Measurements from ENCODE around the gene PPARG. TPM values are rescaled to one million over a fixed set of nuclear protein-coding genes. Genes with fewer than 3 reads are reported as not detected.

The PPARG gene
- total and polyA plus RNA-seq, 10 of the 15 experiments (the other 5 are each of a cell fraction or from before 2014, with no cell fraction given): 0.06 to 0.86 (median 0.12) TPM; not detected in 5

DNA sequence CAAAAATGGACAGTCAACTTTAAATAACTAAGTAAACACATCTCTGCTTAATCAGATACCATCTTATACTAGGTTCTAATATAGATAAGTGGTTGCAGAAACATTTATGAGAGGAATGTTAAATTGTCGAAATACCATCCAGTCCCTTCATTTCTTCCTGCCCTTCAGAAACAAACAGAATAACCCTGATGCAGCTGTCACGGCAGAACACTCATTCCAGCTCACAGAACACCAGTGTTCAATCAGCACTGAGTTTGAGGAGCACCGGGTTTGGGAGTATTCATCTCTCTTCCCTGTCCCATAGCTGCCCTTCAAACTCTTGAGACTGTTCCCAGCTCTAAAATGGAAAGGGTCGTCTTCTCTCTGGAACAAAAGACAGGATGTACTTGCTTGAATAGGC lies 134.3 kb downstream of the PPARG start:
- no peak for FAIRE-seq
- H3K27me3 ChIP-seq (replicated peaks in 1 of 2; ENCODE audit: control insufficient read depth in 2 of 2, insufficient read depth in 2 of 2, low read length in 1 of 2): peaks cover 0 to 1% of the 10 kb centered on the region in 2 experiments; a peak in 1 of 4 replicates
- intact Hi-C loops (cut with micrococcal nuclease; ENCODE audit: unreplicated experiment): no loop called here
- TF ChIP-seq, protein P1, sequence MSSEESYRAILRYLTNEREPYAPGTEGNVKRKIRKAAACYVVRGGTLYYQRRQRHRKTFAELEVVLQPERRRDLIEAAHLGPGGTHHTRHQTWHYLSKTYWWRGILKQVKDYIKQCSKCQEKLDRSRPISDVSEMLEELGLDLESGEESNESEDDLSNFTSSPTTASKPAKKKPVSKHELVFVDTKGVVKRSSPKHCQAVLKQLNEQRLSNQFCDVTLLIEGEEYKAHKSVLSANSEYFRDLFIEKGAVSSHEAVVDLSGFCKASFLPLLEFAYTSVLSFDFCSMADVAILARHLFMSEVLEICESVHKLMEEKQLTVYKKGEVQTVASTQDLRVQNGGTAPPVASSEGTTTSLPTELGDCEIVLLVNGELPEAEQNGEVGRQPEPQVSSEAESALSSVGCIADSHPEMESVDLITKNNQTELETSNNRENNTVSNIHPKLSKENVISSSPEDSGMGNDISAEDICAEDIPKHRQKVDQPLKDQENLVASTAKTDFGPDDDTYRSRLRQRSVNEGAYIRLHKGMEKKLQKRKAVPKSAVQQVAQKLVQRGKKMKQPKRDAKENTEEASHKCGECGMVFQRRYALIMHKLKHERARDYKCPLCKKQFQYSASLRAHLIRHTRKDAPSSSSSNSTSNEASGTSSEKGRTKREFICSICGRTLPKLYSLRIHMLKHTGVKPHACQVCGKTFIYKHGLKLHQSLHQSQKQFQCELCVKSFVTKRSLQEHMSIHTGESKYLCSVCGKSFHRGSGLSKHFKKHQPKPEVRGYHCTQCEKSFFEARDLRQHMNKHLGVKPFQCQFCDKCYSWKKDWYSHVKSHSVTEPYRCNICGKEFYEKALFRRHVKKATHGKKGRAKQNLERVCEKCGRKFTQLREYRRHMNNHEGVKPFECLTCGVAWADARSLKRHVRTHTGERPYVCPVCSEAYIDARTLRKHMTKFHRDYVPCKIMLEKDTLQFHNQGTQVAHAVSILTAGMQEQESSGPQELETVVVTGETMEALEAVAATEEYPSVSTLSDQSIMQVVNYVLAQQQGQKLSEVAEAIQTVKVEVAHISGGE (CRISPR knock-in tag; IDR thresholded peaks at IDR 0.05): no peak
- TF ChIP-seq, protein P2, sequence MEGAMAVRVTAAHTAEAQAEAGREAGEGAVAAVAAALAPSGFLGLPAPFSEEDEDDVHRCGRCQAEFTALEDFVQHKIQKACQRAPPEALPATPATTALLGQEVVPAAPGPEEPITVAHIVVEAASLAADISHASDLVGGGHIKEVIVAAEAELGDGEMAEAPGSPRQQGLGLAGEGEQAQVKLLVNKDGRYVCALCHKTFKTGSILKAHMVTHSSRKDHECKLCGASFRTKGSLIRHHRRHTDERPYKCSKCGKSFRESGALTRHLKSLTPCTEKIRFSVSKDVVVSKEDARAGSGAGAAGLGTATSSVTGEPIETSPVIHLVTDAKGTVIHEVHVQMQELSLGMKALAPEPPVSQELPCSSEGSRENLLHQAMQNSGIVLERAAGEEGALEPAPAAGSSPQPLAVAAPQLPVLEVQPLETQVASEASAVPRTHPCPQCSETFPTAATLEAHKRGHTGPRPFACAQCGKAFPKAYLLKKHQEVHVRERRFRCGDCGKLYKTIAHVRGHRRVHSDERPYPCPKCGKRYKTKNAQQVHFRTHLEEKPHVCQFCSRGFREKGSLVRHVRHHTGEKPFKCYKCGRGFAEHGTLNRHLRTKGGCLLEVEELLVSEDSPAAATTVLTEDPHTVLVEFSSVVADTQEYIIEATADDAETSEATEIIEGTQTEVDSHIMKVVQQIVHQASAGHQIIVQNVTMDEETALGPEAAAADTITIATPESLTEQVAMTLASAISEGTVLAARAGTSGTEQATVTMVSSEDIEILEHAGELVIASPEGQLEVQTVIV (IDR thresholded peaks at IDR 0.05; ENCODE audit: borderline replicate concordance, partially characterized antibody): no peak
- TF ChIP-seq, protein P3, sequence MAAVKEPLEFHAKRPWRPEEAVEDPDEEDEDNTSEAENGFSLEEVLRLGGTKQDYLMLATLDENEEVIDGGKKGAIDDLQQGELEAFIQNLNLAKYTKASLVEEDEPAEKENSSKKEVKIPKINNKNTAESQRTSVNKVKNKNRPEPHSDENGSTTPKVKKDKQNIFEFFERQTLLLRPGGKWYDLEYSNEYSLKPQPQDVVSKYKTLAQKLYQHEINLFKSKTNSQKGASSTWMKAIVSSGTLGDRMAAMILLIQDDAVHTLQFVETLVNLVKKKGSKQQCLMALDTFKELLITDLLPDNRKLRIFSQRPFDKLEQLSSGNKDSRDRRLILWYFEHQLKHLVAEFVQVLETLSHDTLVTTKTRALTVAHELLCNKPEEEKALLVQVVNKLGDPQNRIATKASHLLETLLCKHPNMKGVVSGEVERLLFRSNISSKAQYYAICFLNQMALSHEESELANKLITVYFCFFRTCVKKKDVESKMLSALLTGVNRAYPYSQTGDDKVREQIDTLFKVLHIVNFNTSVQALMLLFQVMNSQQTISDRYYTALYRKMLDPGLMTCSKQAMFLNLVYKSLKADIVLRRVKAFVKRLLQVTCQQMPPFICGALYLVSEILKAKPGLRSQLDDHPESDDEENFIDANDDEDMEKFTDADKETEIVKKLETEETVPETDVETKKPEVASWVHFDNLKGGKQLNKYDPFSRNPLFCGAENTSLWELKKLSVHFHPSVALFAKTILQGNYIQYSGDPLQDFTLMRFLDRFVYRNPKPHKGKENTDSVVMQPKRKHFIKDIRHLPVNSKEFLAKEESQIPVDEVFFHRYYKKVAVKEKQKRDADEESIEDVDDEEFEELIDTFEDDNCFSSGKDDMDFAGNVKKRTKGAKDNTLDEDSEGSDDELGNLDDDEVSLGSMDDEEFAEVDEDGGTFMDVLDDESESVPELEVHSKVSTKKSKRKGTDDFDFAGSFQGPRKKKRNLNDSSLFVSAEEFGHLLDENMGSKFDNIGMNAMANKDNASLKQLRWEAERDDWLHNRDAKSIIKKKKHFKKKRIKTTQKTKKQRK (IDR thresholded peaks at IDR 0.05; ENCODE audit: low read depth, low read length): no peak
- TF ChIP-seq, protein P4, sequence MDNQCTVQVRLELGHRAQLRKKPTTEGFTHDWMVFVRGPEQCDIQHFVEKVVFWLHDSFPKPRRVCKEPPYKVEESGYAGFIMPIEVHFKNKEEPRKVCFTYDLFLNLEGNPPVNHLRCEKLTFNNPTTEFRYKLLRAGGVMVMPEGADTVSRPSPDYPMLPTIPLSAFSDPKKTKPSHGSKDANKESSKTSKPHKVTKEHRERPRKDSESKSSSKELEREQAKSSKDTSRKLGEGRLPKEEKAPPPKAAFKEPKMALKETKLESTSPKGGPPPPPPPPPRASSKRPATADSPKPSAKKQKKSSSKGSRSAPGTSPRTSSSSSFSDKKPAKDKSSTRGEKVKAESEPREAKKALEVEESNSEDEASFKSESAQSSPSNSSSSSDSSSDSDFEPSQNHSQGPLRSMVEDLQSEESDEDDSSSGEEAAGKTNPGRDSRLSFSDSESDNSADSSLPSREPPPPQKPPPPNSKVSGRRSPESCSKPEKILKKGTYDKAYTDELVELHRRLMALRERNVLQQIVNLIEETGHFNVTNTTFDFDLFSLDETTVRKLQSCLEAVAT (IDR thresholded peaks at IDR 0.05): no peak
- TF ChIP-seq GABPA (IDR thresholded peaks at IDR 0.05; ENCODE audit: low read depth): no peak
- no peak for TF ChIP-seq HDAC6 (IDR thresholded peaks at IDR 0.05; ENCODE audit: unreplicated experiment)
- TF ChIP-seq, protein P5, sequence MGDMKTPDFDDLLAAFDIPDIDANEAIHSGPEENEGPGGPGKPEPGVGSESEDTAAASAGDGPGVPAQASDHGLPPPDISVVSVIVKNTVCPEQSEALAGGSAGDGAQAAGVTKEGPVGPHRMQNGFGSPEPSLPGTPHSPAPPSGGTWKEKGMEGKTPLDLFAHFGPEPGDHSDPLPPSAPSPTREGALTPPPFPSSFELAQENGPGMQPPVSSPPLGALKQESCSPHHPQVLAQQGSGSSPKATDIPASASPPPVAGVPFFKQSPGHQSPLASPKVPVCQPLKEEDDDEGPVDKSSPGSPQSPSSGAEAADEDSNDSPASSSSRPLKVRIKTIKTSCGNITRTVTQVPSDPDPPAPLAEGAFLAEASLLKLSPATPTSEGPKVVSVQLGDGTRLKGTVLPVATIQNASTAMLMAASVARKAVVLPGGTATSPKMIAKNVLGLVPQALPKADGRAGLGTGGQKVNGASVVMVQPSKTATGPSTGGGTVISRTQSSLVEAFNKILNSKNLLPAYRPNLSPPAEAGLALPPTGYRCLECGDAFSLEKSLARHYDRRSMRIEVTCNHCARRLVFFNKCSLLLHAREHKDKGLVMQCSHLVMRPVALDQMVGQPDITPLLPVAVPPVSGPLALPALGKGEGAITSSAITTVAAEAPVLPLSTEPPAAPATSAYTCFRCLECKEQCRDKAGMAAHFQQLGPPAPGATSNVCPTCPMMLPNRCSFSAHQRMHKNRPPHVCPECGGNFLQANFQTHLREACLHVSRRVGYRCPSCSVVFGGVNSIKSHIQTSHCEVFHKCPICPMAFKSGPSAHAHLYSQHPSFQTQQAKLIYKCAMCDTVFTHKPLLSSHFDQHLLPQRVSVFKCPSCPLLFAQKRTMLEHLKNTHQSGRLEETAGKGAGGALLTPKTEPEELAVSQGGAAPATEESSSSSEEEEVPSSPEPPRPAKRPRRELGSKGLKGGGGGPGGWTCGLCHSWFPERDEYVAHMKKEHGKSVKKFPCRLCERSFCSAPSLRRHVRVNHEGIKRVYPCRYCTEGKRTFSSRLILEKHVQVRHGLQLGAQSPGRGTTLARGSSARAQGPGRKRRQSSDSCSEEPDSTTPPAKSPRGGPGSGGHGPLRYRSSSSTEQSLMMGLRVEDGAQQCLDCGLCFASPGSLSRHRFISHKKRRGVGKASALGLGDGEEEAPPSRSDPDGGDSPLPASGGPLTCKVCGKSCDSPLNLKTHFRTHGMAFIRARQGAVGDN (IDR thresholded peaks at IDR 0.05): no peak
- TF ChIP-seq SUZ12 (IDR thresholded peaks at IDR 0.05; ENCODE audit: unreplicated experiment): no peak
- no peak for TF ChIP-seq NR2F1 (conservative IDR thresholded peaks at IDR 0.05)

More for the DNA sequence above, 134.3 kb downstream of the PPARG start:
- in situ Hi-C loops (cut with MboI): no loop called here
- Histone ChIP-seq H3K9ac (ENCODE audit: control insufficient read depth, insufficient read depth, low read length) (no peak overlapping the region), H3K36me3 (ENCODE audit: control insufficient read depth in 2 of 2, insufficient read depth in 2 of 2, low read length in 1 of 2) (no peaks in the 10 kb centered on the region), H3K4me2 (ENCODE audit: control insufficient read depth, insufficient read depth) (no peak overlapping the region), H3K4me1 (ENCODE audit: control insufficient read depth, insufficient read depth, low read length) (no peaks in the 10 kb centered on the region), H4K20me1 (ENCODE audit: control insufficient read depth, insufficient read depth) (no peaks in the 10 kb centered on the region), H3K4me3 (no peak overlapping the region), H2AFZ (ENCODE audit: control insufficient read depth, low read depth, low read length) (no peak overlapping the region), H3K27ac (ENCODE audit: control insufficient read depth, insufficient read depth) (no peak overlapping the region), H3K9me3 (replicated peaks; ENCODE audit: control insufficient read depth, insufficient read depth, low read length) (no peaks in the 10 kb centered on the region), H3K79me2 (ENCODE audit: control insufficient read depth, insufficient read depth, low read length) (no peaks in the 10 kb centered on the region)
- ATAC-seq: no peak
- DNase-seq (ENCODE audit: low read depth, low spot score): no peak
- ChIA-PET SMC1A (ENCODE audit: uncharacterized antibody, unreplicated experiment) (no interaction called here), RAD21 (ENCODE audit: unreplicated experiment) (no interaction called here), POLR2A (no interaction called here), CTCF (no interaction called here)
- WGBS (ENCODE audit: insufficient coverage, insufficient replicate concordance, low lambda C conversion rate, missing lambda C conversion rate): 4% methylated on average over 4 of the region's 4 CpGs
- BruUV-seq (replicated peaks): no TSS peak
